Neural progenitor cell (in vitro differentiated cells): ENCODE measurements around the gene SLC22A15.

ENCODE experiments used
- EZH2 ChIP-seq: fragments of 200-600 bp; sonication (generic); IDR thresholded peaks from 2 replicates; pipeline ENCODE4 v1.6.1; 2017; ENCODE audit warnings: antibody characterized with exemption, mild to moderate bottlenecking, moderate library complexity
- EZH2phosphoT487 ChIP-seq: fragments of 200-600 bp; sonication (generic); IDR thresholded peaks from 2 replicates; pipeline ENCODE4 v1.6.1; 2017; ENCODE audit warnings: antibody characterized with exemption
- TF ChIP-seq, protein P1 (sequence below): fragments of 200-600 bp; sonication (generic); IDR thresholded peaks from 2 replicates; pipeline ENCODE4 v1.5.1; 2017; ENCODE audit warnings: antibody characterized with exemption, mild to moderate bottlenecking

DNA sequence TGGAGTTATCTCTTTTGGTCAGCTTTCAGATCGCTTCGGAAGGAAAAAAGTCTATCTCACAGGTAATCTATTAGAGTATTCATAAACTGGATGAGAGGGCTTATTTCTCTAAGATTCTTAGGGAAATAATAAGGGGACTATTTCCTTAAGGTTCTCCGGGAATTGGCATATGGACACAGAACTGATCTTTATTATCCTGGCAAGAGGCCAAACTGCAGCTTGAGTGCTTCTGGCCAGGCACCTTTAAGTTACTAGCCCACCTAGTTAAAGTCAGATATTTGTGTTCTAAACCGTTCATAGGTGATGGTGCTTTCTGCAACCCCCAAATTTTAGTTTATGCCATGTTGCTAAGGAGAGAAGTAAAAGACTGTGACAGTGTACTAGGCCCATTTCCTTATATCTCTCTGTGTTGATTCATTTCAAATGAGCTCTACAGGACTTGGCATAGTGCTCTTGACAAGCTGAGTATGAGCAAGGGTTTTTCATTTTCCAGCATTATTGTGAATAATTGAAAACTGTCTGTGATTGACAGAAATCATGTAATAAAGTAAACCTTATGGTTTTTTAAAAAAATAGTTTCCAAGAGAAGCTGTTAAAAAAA, 43.4 kb downstream of the SLC22A15 start:
- TF ChIP-seq EZH2phosphoT487 (no peak), EZH2 (no peak)
- TF ChIP-seq, protein P1, sequence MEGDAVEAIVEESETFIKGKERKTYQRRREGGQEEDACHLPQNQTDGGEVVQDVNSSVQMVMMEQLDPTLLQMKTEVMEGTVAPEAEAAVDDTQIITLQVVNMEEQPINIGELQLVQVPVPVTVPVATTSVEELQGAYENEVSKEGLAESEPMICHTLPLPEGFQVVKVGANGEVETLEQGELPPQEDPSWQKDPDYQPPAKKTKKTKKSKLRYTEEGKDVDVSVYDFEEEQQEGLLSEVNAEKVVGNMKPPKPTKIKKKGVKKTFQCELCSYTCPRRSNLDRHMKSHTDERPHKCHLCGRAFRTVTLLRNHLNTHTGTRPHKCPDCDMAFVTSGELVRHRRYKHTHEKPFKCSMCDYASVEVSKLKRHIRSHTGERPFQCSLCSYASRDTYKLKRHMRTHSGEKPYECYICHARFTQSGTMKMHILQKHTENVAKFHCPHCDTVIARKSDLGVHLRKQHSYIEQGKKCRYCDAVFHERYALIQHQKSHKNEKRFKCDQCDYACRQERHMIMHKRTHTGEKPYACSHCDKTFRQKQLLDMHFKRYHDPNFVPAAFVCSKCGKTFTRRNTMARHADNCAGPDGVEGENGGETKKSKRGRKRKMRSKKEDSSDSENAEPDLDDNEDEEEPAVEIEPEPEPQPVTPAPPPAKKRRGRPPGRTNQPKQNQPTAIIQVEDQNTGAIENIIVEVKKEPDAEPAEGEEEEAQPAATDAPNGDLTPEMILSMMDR: no peak
